ENCODE measurements around the gene RMRP. TPM values are rescaled to one million over a fixed set of nuclear protein-coding genes. Genes with fewer than 3 reads are reported as not detected.
A peak's percentile ranks its signal among the peaks of the same experiment; 100 is the strongest.
"Not testable (repeated sequence)": the region's sequence is repeated elsewhere in the genome, so short reads cannot be mapped to it uniquely, and the experiment has no call there.

RMRP gene
- total and polyA plus RNA-seq, 10 of the 15 experiments (the other 5 are each of a cell fraction or from before 2014, with no cell fraction given): 12.0 to 42,450 (median 6,418) TPM; not detected in 4

- Histone ChIP-seq H2AFZ (ENCODE audit: control insufficient read depth, low read depth, low read length) (peak overlapping the region; percentile 26), H3K9ac (ENCODE audit: control insufficient read depth, insufficient read depth, low read length) (peak overlapping the region; percentile 90), H3K4me2 (ENCODE audit: control insufficient read depth, insufficient read depth) (peak overlapping the region; percentile 93), H3K4me3 (peak overlapping the region; percentile 96), H3K4me1 (ENCODE audit: control insufficient read depth, insufficient read depth, low read length) (peaks cover 19% of the 10 kb centered on the region), H3K79me2 (ENCODE audit: control insufficient read depth, insufficient read depth, low read length) (peaks cover 18% of the 10 kb centered on the region), H3K27ac (ENCODE audit: control insufficient read depth, insufficient read depth) (peak overlapping the region; percentile 89)
- BruUV-seq (replicated peaks); H3K9me3 ChIP-seq (replicated peaks; ENCODE audit: control insufficient read depth, insufficient read depth, low read length); in situ Hi-C loops (cut with MboI); ATAC-seq; DNase-seq (ENCODE audit: low read depth, low spot score); H4K20me1 ChIP-seq (ENCODE audit: control insufficient read depth, insufficient read depth); FAIRE-seq; H3K27me3 ChIP-seq (replicated peaks in 1 of 2; ENCODE audit: control insufficient read depth in 2 of 2, insufficient read depth in 2 of 2, low read length in 1 of 2); H3K36me3 ChIP-seq (ENCODE audit: control insufficient read depth in 2 of 2, insufficient read depth in 2 of 2, low read length in 1 of 2): not testable (repeated sequence)
- CTCF ChIA-PET: interaction anchor here (0.8 to 8.8 kb wide), 25 partner anchors 11 to 239 kb away, joined by 3 to 139 read pairs (median 8); partner anchors contain the start of genes ARHGEF39, CCDC107, CD72 and CREB3
- intact Hi-C loops (cut with micrococcal nuclease; ENCODE audit: unreplicated experiment): loop anchor here (1.0 to 2.0 kb wide), 2 partner anchors 12 to 41 kb away; partner anchors contain the start of gene TESK1
- peak; percentile 63 for TF ChIP-seq MLLT1 (IDR thresholded peaks at IDR 0.05)
- SMC1A ChIA-PET (ENCODE audit: uncharacterized antibody, unreplicated experiment): interaction anchor here (0.8 to 7.7 kb wide), 18 partner anchors 11 to 181 kb away, joined by 3 to 114 read pairs (median 8); partner anchors contain the start of genes ARHGEF39, CCDC107, CD72 and CREB3
- 5% methylated on average over 10 of the region's 10 CpGs for WGBS (ENCODE audit: insufficient coverage, insufficient replicate concordance, low lambda C conversion rate, missing lambda C conversion rate)
- POLR2A ChIA-PET: interaction anchor here (1.0 to 11.1 kb wide), 9 partner anchors 10 to 103 kb away, joined by 4 to 163 read pairs (median 12); partner anchors contain the start of genes ARHGEF39, CCDC107, CD72 and CREB3
- RAD21 ChIA-PET (ENCODE audit: unreplicated experiment): interaction anchor here (0.7 to 9.6 kb wide), 21 partner anchors 9 to 237 kb away, joined by 3 to 133 read pairs (median 6); partner anchors contain the start of genes ARHGEF39, CCDC107, CREB3 and GBA2
These were observed 12.1 kb downstream of the RMRP start for GRCh38 chr9:35645736-35646135.

- ChIA-PET POLR2A (interaction anchor here (0.7 to 1.4 kb wide), 2 partner anchors 10 to 23 kb away, joined by 3 to 4 read pairs; no protein-coding TSS in a partner anchor), RAD21 (ENCODE audit: unreplicated experiment) (interaction anchor here (1.0 kb wide), 1 partner anchor 24 kb away, joined by 3 read pairs; no protein-coding TSS in a partner anchor), CTCF (no interaction called here), SMC1A (ENCODE audit: uncharacterized antibody, unreplicated experiment) (no interaction called here)
- Histone ChIP-seq H2AFZ (ENCODE audit: control insufficient read depth, low read depth, low read length) (no peak overlapping the region), H3K9ac (ENCODE audit: control insufficient read depth, insufficient read depth, low read length) (no peak overlapping the region), H3K36me3 (ENCODE audit: control insufficient read depth in 2 of 2, insufficient read depth in 2 of 2, low read length in 1 of 2) (no peaks in the 10 kb centered on the region), H3K9me3 (replicated peaks; ENCODE audit: control insufficient read depth, insufficient read depth, low read length) (no peaks in the 10 kb centered on the region), H3K27ac (ENCODE audit: control insufficient read depth, insufficient read depth) (no peak overlapping the region), H3K79me2 (ENCODE audit: control insufficient read depth, insufficient read depth, low read length) (peaks cover 2% of the 10 kb centered on the region; the same call in 1 of the 2 replicates), H3K4me2 (ENCODE audit: control insufficient read depth, insufficient read depth) (no peak overlapping the region), H3K4me3 (no peak overlapping the region), H3K27me3 (replicated peaks in 1 of 2; ENCODE audit: control insufficient read depth in 2 of 2, insufficient read depth in 2 of 2, low read length in 1 of 2) (no peaks in the 10 kb centered on the region), H3K4me1 (ENCODE audit: control insufficient read depth, insufficient read depth, low read length) (peaks cover 12% of the 10 kb centered on the region), H4K20me1 (ENCODE audit: control insufficient read depth, insufficient read depth) (no peaks in the 10 kb centered on the region)
- intact Hi-C loops (cut with micrococcal nuclease; ENCODE audit: unreplicated experiment): no loop called here
- in situ Hi-C loops (cut with MboI): no loop called here
- FAIRE-seq (no peak), DNase-seq (ENCODE audit: low read depth, low spot score) (no peak), ATAC-seq (no peak)
- WGBS (ENCODE audit: insufficient coverage, insufficient replicate concordance, low lambda C conversion rate, missing lambda C conversion rate): 83% methylated on average over 12 of the region's 12 CpGs
- BruUV-seq (replicated peaks): no TSS peak
- TF ChIP-seq JUND (IDR thresholded peaks at IDR 0.05; ENCODE audit: low read depth, low read length): no peak
- TF ChIP-seq USF2 (IDR thresholded peaks at IDR 0.05; ENCODE audit: borderline replicate concordance, low read depth, low read length): no peak
- TF ChIP-seq ZNF217 (IDR thresholded peaks at IDR 0.05): no peak
- TF ChIP-seq POLR2AphosphoS5 (IDR thresholded peaks at IDR 0.05; ENCODE audit: low read length): no peak
- no peak for TF ChIP-seq SMAD5 (IDR thresholded peaks at IDR 0.05; ENCODE audit: low read depth)
- TF ChIP-seq JUNB (IDR thresholded peaks at IDR 0.05): no peak
- TF ChIP-seq BRCA1 (IDR thresholded peaks at IDR 0.05; ENCODE audit: low read depth, low read length): no peak
- no peak for TF ChIP-seq PRDM15 (CRISPR knock-in tag; IDR thresholded peaks at IDR 0.05)
- no peak for TF ChIP-seq SIX5 (IDR thresholded peaks at IDR 0.05; ENCODE audit: low read depth, low read length, severe bottlenecking)
- TF ChIP-seq MTA3 (IDR thresholded peaks at IDR 0.05; ENCODE audit: borderline replicate concordance, low read length): no peak
These were observed 14.8 kb downstream of the RMRP start for GRCh38 chr9:35643046-35643445.
